Skeletal muscle cell (primary cell): Measurements from ENCODE around the gene KIAA1217.

ENCODE experiments used
- DNase-seq: peaks from one replicate; pipeline ENCODE4 v3.0.0-alpha.2; 2010; ENCODE audit warnings: low read depth
- H3K4me3 ChIP-seq: 2 replicates; pipeline ENCODE4 v1.5.1; 2011; ENCODE audit warnings: low read depth, mild to moderate bottlenecking, control low read depth, low read length, moderate library complexity

KIAA1217 gene

DNA sequence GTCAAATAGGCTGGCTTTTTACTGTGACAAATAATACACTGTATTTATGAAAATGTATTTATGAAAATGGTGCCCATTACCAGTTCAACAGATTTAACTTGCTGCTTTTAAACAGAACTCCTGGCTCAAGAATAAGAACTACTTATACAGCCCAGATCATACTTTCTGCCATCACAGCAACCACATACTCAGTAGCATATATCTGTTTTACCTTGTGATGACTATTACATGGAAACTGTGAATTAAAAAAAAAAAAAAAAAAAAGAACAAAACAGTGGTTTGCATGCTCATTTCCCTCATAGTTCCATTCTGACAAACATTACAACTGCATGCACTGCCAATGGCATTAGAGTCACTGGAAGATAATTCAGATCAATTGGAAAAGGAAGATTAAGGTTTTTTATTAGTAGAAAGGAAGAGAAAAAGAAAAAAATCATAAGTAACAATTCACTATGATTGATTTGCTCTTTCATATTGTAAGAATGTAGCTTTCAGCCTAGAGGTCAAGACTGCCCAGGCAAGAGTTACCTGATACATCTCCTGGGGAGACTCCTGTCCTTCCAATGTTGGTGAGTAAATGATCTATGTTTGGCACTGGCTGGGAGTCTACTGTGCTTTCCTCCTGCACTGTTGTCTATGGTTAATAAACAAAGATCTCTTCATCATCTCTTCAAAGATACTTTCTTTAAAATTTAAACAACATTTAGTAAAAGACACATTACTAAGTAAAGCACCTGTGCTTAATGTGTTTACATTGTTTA, 381.9 kb downstream of the KIAA1217 start:
- DNase-seq = no peak
- no peak overlapping the region for H3K4me3 ChIP-seq

GRCh38 chr10:24596217-24596930, 387.4 kb downstream of the KIAA1217 start:
- no peak for DNase-seq
- no peak overlapping the region for H3K4me3 ChIP-seq

DNA sequence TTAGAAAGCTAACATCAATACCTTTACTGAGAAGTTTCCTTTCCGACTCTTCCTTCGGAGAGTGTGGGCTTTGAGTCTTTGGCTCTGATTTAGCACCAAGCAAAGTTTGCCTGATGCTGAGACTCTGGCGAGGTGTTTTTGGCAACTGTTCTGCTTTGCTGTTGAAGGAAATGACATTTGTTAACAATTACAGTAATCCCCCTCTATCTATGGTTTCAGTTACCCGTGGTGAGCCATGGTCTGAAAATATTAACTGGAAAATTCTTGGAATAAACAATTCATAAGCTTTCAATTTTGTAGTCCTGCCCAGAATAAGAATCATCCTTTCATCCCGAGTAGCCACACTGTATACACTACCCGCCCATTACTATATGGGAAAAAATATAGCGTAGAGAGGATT, 388.5 kb downstream of the KIAA1217 start:
- no peak overlapping the region for H3K4me3 ChIP-seq
- no peak for DNase-seq
